Common myeloid progenitor, CD34-positive (primary cell): ENCODE measurements around the gene MAP4.

Source experiments
- CTCF ChIA-PET: fragments of 350-600 bp; sonication (Branson Sonifier 250); formaldehyde crosslinking; loops from one replicate; lab custom pipeline; 2021; ENCODE audit warnings: antibody characterized with exemption; lab: Charles Lee
- POLR2A ChIA-PET: fragments of 350-600 bp; sonication (Branson Sonifier 250); formaldehyde crosslinking; loops from one replicate; lab custom pipeline; 2021; ENCODE audit warnings: antibody characterized with exemption; lab: Charles Lee
- DNase-seq, 3 donors: peaks; one replicate each; pipeline versions ENCODE4 v3.0.0 to v3.0.0-alpha.2; 2013
- H3K27ac ChIP-seq, 2 experiments: 1 replicate in 1 of 2; 2 replicates in 1 of 2; pipeline ENCODE4 v1.7.0; 2013; ENCODE audit warnings: inconsistent platforms in 2 of 2, low read length in 2 of 2, mild to moderate bottlenecking in 2 of 2, low read depth in 1 of 2, moderate library complexity in 1 of 2; ENCODE audit not compliant: severe bottlenecking in 2 of 2, insufficient read depth in 1 of 2, poor library complexity in 1 of 2
- H3K27me3 ChIP-seq, 5 experiments: replicated peaks in 2 of 5; 1 replicate in 3 of 5; 2 replicates in 2 of 5; pipeline versions ENCODE4 v1.6.1 to v1.7.0; 2013; ENCODE audit warnings: low read length in 4 of 5, mild to moderate bottlenecking in 2 of 5, moderate library complexity in 2 of 5, inconsistent platforms in 1 of 5; ENCODE audit not compliant: insufficient read depth in 5 of 5, control insufficient read depth in 4 of 5
- H3K36me3 ChIP-seq, 4 experiments: 1 replicate in 2 of 4; 2 replicates in 2 of 4; pipeline versions ENCODE4 v1.6.1 to v1.7.0; 2013; ENCODE audit warnings: low read length in 3 of 4, control low read depth in 1 of 4, mild to moderate bottlenecking in 1 of 4; ENCODE audit not compliant: control insufficient read depth in 4 of 4, insufficient read depth in 4 of 4
- H3K4me1 ChIP-seq, 4 experiments: 1 replicate in 3 of 4; 2 replicates in 1 of 4; pipeline versions ENCODE4 v1.6.1 to v1.7.1; 2013; ENCODE audit warnings: low read length in 3 of 4, mild to moderate bottlenecking in 3 of 4, control low read depth in 1 of 4, inconsistent platforms in 1 of 4, moderate library complexity in 1 of 4; ENCODE audit not compliant: control insufficient read depth in 4 of 4, insufficient read depth in 4 of 4; ENCODE audit errors: control extremely low read depth in 1 of 4
- H3K4me3 ChIP-seq, 7 experiments: 1 replicate in 4 of 7; 2 replicates in 3 of 7; pipeline versions ENCODE4 v1.5.1 to v1.7.0; 2013; ENCODE audit warnings: mild to moderate bottlenecking in 7 of 7, low read length in 6 of 7, moderate library complexity in 6 of 7, inconsistent platforms in 2 of 7, low read depth in 2 of 7, control low read depth in 1 of 7; ENCODE audit not compliant: insufficient read depth in 4 of 7, control insufficient read depth in 1 of 7; ENCODE audit errors: extremely low read depth in 1 of 7
- H3K9me3 ChIP-seq, 5 experiments: 1 replicate in 4 of 5; 2 replicates in 1 of 5; pipeline versions ENCODE4 v1.6.1 to v1.7.1; 2013; ENCODE audit warnings: low read length in 4 of 5, mild to moderate bottlenecking in 2 of 5, inconsistent platforms in 1 of 5, low read depth in 1 of 5, moderate library complexity in 1 of 5; ENCODE audit not compliant: control insufficient read depth in 4 of 5, insufficient read depth in 2 of 5; ENCODE audit errors: control extremely low read depth in 1 of 5
- WGBS: methylation state at CpG from one replicate; pipeline ENCODE4 v1.1.5; 2013; ENCODE audit not compliant: insufficient coverage; 5-methylcytosine and 5-hydroxymethylcytosine counted together

Gene MAP4

GRCh38 chr3:48047841-48048464 is 31.7 kb upstream of the MAP4 start:
- ChIA-PET CTCF (interaction anchor here (0.6 kb wide), 1 partner anchor 37 kb away, joined by 4 read pairs; no protein-coding TSS in a partner anchor), POLR2A (no interaction called here)
- no peaks in the 10 kb centered on the region for H3K27me3 ChIP-seq
- no peak overlapping the region for H3K4me3 ChIP-seq
- H3K27ac ChIP-seq, result no peak overlapping the region
- DNase-seq, result peak in 1 of 3 donors; percentile 21
- H3K9me3 ChIP-seq, result no peaks in the 10 kb centered on the region
- H3K4me1 ChIP-seq, result no peaks in the 10 kb centered on the region
- no peaks in the 10 kb centered on the region for H3K36me3 ChIP-seq

DNA sequence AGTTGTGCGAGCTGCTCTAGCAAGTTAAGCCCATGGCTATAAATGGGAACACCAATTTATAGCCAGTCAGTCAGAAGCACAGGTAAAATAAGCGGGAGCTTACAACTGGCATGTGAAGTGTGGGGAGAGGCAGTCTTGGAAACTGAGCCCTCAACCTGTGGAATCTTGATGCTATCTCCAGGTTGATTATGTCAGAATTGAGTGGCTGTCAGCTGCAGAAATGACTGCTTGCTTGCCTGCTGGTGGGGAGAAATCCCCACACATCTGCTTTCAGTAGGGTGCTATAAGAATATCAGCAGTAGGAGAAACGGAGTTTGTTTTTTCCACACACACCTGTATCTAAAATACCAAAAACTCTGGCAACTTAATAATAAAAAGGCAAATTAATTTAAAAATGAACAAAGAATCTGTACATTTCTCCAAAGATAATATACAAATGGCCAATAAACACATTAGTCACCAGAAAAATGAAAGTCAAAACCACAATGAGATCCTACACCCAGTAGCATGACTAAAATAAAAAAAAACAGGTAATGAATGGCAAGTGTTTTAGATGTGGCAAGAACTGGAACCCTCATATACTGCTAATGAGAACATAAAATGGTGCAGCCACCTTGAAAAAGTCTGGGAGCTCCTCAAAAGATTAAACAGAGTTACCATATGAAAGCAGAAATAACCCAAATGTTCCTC is 26.0 kb upstream of the MAP4 start:
- DNase-seq, result peak in 2 of 3 donors; percentile 5 to 9
- H3K4me3 ChIP-seq, result no peak overlapping the region
- ChIA-PET CTCF (no interaction called here), POLR2A (no interaction called here)
- WGBS, result 94% methylated on average over 2 of the region's 3 CpGs
- no peaks in the 10 kb centered on the region for H3K9me3 ChIP-seq
- no peaks in the 10 kb centered on the region for H3K36me3 ChIP-seq
- no peak overlapping the region for H3K27ac ChIP-seq
- H3K27me3 ChIP-seq, result no peaks in the 10 kb centered on the region
- peaks cover 0 to 16% (median 13%) of the 10 kb centered on the region in 4 experiments for H3K4me1 ChIP-seq

DNA sequence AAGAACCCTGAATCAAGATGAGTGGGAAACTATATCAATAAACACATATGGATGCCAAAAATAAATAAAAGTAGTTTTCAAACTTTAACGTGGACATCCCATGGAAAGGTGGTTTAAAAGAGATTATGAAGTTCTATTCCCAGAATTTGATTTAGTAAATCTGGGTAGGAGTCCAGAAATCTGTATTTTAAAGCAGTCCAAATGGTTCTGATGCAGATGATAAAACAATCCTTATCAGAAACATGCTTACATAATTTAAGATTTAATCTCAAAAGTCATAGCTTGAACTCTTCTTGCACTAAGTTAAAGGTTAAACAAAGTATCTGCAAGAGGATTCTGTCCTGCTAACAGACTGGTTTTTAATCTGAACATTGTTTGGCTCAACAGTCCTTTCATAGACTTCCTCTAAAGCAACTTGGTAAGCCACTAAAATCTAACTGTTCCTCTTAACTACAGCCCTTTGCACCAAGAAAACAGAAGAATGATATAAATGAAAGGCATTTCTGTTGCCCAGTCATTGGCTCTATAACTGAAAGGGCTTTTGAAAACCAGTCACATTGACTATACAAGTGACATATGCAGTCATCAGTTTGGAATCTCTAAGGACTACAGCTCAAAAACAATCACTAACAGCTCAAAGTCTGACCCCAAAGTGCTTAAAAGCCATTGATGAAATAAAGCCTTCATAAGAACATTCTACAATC is 23.4 kb upstream of the MAP4 start:
- peak in 2 of 3 donors; percentile 61 to 63 for DNase-seq
- Histone ChIP-seq H3K27ac (no peak overlapping the region), H3K9me3 (no peaks in the 10 kb centered on the region), H3K4me1 (peaks cover 0 to 19% (median 14%) of the 10 kb centered on the region in 4 experiments), H3K4me3 (no peak overlapping the region), H3K27me3 (no peaks in the 10 kb centered on the region), H3K36me3 (no peaks in the 10 kb centered on the region)
- ChIA-PET POLR2A (no interaction called here), CTCF (interaction anchor here (0.6 kb wide), 1 partner anchor 40 kb away, joined by 3 read pairs; no protein-coding TSS in a partner anchor)
- 20% methylated on average over 1 of the region's 1 CpG for WGBS

- no peaks in the 10 kb centered on the region for H3K27me3 ChIP-seq
- no peaks in the 10 kb centered on the region for H3K9me3 ChIP-seq
- no peak overlapping the region for H3K27ac ChIP-seq
- no peak for DNase-seq
- ChIA-PET POLR2A (no interaction called here), CTCF (no interaction called here)
- no peak overlapping the region for H3K4me3 ChIP-seq
- peaks cover 0 to 26% (median 16%) of the 10 kb centered on the region in 4 experiments for H3K4me1 ChIP-seq
- 60% methylated on average over 3 of the region's 6 CpGs for WGBS
- no peaks in the 10 kb centered on the region for H3K36me3 ChIP-seq
Measured at GRCh38 chr3:48038971-48039481, 22.8 kb upstream of the MAP4 start.

- Histone ChIP-seq H3K36me3 (no peaks in the 10 kb centered on the region), H3K27me3 (no peaks in the 10 kb centered on the region), H3K27ac (no peak overlapping the region), H3K4me3 (no peak overlapping the region), H3K4me1 (peaks cover 0 to 19% (median 6%) of the 10 kb centered on the region in 4 experiments), H3K9me3 (no peaks in the 10 kb centered on the region)
- WGBS, result 55% methylated on average over 1 of the region's 2 CpGs
- CTCF ChIA-PET, result interaction anchor here (0.9 to 1.1 kb wide), 2 partner anchors 44 to 125 kb away, joined by 3 read pairs; no protein-coding TSS in a partner anchor
- peak in 2 of 3 donors; percentile 12 to 19 for DNase-seq
- POLR2A ChIA-PET, result no interaction called here
Measured at GRCh38 chr3:48034000-48034516, 17.8 kb upstream of the MAP4 start.

DNA sequence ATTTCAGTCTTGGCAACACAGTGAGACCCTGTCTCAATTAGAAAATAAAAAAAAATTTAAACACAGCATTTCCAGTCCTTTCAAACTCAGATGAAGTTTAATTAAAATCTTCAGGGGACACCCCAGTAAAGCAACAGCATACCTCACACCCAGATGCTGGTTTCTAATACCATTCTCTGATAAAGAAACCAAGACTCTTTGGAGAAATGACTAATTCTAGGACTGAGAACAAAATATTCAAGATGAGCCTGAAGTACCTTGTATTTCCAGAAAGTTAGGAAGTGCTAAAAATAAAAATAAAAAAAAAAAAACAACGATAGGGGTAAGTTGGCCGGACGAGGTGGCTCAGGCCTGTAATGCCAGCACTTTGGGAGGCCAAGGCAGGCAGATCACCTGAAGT is 14.0 kb upstream of the MAP4 start:
- no peaks in the 10 kb centered on the region for H3K9me3 ChIP-seq
- H3K4me1 ChIP-seq, result peaks cover 0 to 14% (median 3%) of the 10 kb centered on the region in 4 experiments
- H3K4me3 ChIP-seq, result no peak overlapping the region
- ChIA-PET CTCF (no interaction called here), POLR2A (no interaction called here)
- no CpG with 5 or more reads among the region's 3 CpGs for WGBS
- no peaks in the 10 kb centered on the region for H3K36me3 ChIP-seq
- DNase-seq, result no peak
- H3K27ac ChIP-seq, result no peak overlapping the region
- no peaks in the 10 kb centered on the region for H3K27me3 ChIP-seq
